ACC112 (cell line): ENCODE results near the gene LASP1.

ENCODE experiments used
- H2AFZ ChIP-seq: fragments of 200-600 bp; sonication (generic); one replicate; pipeline ENCODE4 v1.6.0; 2017; ENCODE audit warnings: antibody characterized with exemption, low read length; ENCODE audit not compliant: unreplicated experiment
- H3K27ac ChIP-seq: fragments of 200-600 bp; sonication (generic); 2 replicates; pipeline ENCODE4 v1.5.1; 2014; ENCODE audit warnings: low read depth, mild to moderate bottlenecking, antibody characterized with exemption, low read length, moderate library complexity
- H3K27me3 ChIP-seq: fragments of 200-600 bp; sonication (generic); 2 replicates; pipeline ENCODE4 v1.6.1; 2014; ENCODE audit warnings: mild to moderate bottlenecking, antibody characterized with exemption, low read length, moderate library complexity, mixed read lengths; ENCODE audit not compliant: insufficient read depth
- H3K36me3 ChIP-seq: fragments of 200-600 bp; sonication (generic); 2 replicates; pipeline ENCODE4 v1.6.1; 2016; ENCODE audit warnings: mild to moderate bottlenecking, antibody characterized with exemption, low read length, moderate library complexity, mixed read lengths; ENCODE audit not compliant: insufficient read depth
- H3K4me1 ChIP-seq: fragments of 200-600 bp; sonication (generic); one replicate; pipeline ENCODE4 v1.6.1; 2016; ENCODE audit warnings: low read length, mixed read lengths; ENCODE audit not compliant: insufficient read depth, unreplicated experiment, control insufficient read depth
- H3K4me3 ChIP-seq: fragments of 200-600 bp; sonication (generic); 2 replicates; pipeline ENCODE4 v1.5.1; 2014; ENCODE audit warnings: mild to moderate bottlenecking, low read depth, low read length
- H3K79me2 ChIP-seq: fragments of 200-600 bp; sonication (generic); one replicate; pipeline ENCODE4 v1.6.0; 2016; ENCODE audit warnings: low read length; ENCODE audit not compliant: control insufficient read depth, unreplicated experiment, insufficient read depth

Gene LASP1

GRCh38 chr17:38879878-38880665 is 10.2 kb downstream of the LASP1 start:
- peak overlapping the region; percentile 16 for H3K4me3 ChIP-seq
- H3K4me1 ChIP-seq, result peaks cover 83% of the 10 kb centered on the region
- peak overlapping the region; percentile 58 for H3K27ac ChIP-seq
- peaks cover 26% of the 10 kb centered on the region for H3K36me3 ChIP-seq
- no peaks in the 10 kb centered on the region for H3K27me3 ChIP-seq
- H3K79me2 ChIP-seq, result peaks cover 78% of the 10 kb centered on the region
- no peak overlapping the region for H2AFZ ChIP-seq

- peaks cover 26% of the 10 kb centered on the region for H3K36me3 ChIP-seq
- peak overlapping the region; percentile 58 for H3K27ac ChIP-seq
- peak overlapping the region; percentile 13; the same call in 1 of the 2 replicates for H3K4me3 ChIP-seq
- no peak overlapping the region for H2AFZ ChIP-seq
- H3K27me3 ChIP-seq, result no peaks in the 10 kb centered on the region
- H3K4me1 ChIP-seq, result peaks cover 87% of the 10 kb centered on the region
- H3K79me2 ChIP-seq, result peaks cover 82% of the 10 kb centered on the region
Observed at GRCh38 chr17:38881600-38882191, 11.8 kb downstream of the LASP1 start.

GRCh38 chr17:38882870-38883269 is 13.0 kb downstream of the LASP1 start:
- Histone ChIP-seq H3K4me1 (peaks cover 76% of the 10 kb centered on the region), H2AFZ (no peak overlapping the region), H3K27ac (no peak overlapping the region), H3K36me3 (peaks cover 24% of the 10 kb centered on the region), H3K4me3 (no peak overlapping the region), H3K27me3 (no peaks in the 10 kb centered on the region), H3K79me2 (peaks cover 82% of the 10 kb centered on the region)

- H3K27me3 ChIP-seq, result no peaks in the 10 kb centered on the region
- peaks cover 19% of the 10 kb centered on the region for H3K36me3 ChIP-seq
- peaks cover 67% of the 10 kb centered on the region for H3K4me1 ChIP-seq
- H2AFZ ChIP-seq, result no peak overlapping the region
- H3K27ac ChIP-seq, result peak overlapping the region; percentile 20; the same call in 1 of the 2 replicates
- peaks cover 81% of the 10 kb centered on the region for H3K79me2 ChIP-seq
- no peak overlapping the region for H3K4me3 ChIP-seq
Observed at GRCh38 chr17:38883592-38884526, 14.0 kb downstream of the LASP1 start.

- Histone ChIP-seq H3K27me3 (no peaks in the 10 kb centered on the region), H2AFZ (no peak overlapping the region), H3K36me3 (peaks cover 20% of the 10 kb centered on the region), H3K4me3 (no peak overlapping the region), H3K79me2 (peaks cover 94% of the 10 kb centered on the region), H3K27ac (no peak overlapping the region), H3K4me1 (peaks cover 56% of the 10 kb centered on the region)
Observed at GRCh38 chr17:38885044-38885727, 15.3 kb downstream of the LASP1 start.

- Histone ChIP-seq H3K27me3 (no peaks in the 10 kb centered on the region), H2AFZ (no peak overlapping the region), H3K36me3 (peaks cover 20% of the 10 kb centered on the region), H3K27ac (no peak overlapping the region), H3K4me1 (peaks cover 48% of the 10 kb centered on the region), H3K4me3 (no peak overlapping the region), H3K79me2 (peaks cover 90% of the 10 kb centered on the region)
Observed at GRCh38 chr17:38885728-38886642, 16.1 kb downstream of the LASP1 start.

- H3K4me1 ChIP-seq, result peaks cover 42% of the 10 kb centered on the region
- H3K36me3 ChIP-seq, result peaks cover 15% of the 10 kb centered on the region
- H2AFZ ChIP-seq, result no peak overlapping the region
- no peaks in the 10 kb centered on the region for H3K27me3 ChIP-seq
- no peak overlapping the region for H3K4me3 ChIP-seq
- no peak overlapping the region for H3K27ac ChIP-seq
- H3K79me2 ChIP-seq, result peaks cover 89% of the 10 kb centered on the region
Observed at GRCh38 chr17:38886643-38887010, 16.8 kb downstream of the LASP1 start.

GRCh38 chr17:38888842-38889241 is 19.0 kb downstream of the LASP1 start:
- peaks cover 20% of the 10 kb centered on the region for H3K4me1 ChIP-seq

GRCh38 chr17:38889745-38890409 is 20.0 kb downstream of the LASP1 start:
- H3K36me3 ChIP-seq, result peaks cover 16% of the 10 kb centered on the region; the same call in 1 of the 2 replicates
- peaks cover 77% of the 10 kb centered on the region for H3K79me2 ChIP-seq
- no peak overlapping the region for H3K27ac ChIP-seq
- H3K4me1 ChIP-seq, result peaks cover 14% of the 10 kb centered on the region
- no peak overlapping the region for H2AFZ ChIP-seq
- H3K4me3 ChIP-seq, result no peak overlapping the region
- no peaks in the 10 kb centered on the region for H3K27me3 ChIP-seq

More at GRCh38 chr17:38888842-38889241, 19.0 kb downstream of the LASP1 start:
- no peak overlapping the region for H2AFZ ChIP-seq
- H3K4me3 ChIP-seq, result no peak overlapping the region
- H3K79me2 ChIP-seq, result peaks cover 83% of the 10 kb centered on the region
- H3K36me3 ChIP-seq, result peaks cover 19% of the 10 kb centered on the region
- no peak overlapping the region for H3K27ac ChIP-seq
- H3K27me3 ChIP-seq, result no peaks in the 10 kb centered on the region
